ENCODE data around the gene ZDHHC17. TPM values are rescaled to one million over a fixed set of nuclear protein-coding genes. Genes with fewer than 3 reads are reported as not detected.
"Not testable (repeated sequence)": the region's sequence is repeated elsewhere in the genome, so short reads cannot be mapped to it uniquely, and the experiment has no call there.

ZDHHC17 gene
- total RNA-seq, 1 donor from 2014 or later, result 69.2 TPM

GRCh38 chr12:76766161-76766560, 2.2 kb downstream of the ZDHHC17 start:
- H3K4me3 Mint-ChIP-seq (ENCODE audit: low read depth), result peak overlapping the region; percentile 21
- TF ChIP-seq CTCF (IDR thresholded peaks at IDR 0.05; ENCODE audit: unreplicated experiment), result no peak
- peaks cover 17% of the 10 kb centered on the region for H3K4me1 Mint-ChIP-seq (ENCODE audit: low read depth)
- H3K9me3 Mint-ChIP-seq (ENCODE audit: low read depth), result peaks cover 3% of the 10 kb centered on the region
- no peaks in the 10 kb centered on the region for H3K36me3 Mint-ChIP-seq (ENCODE audit: insufficient read depth)
- DNase-seq (ENCODE audit: low spot score, unreplicated experiment), result no peak
- H3K27ac Mint-ChIP-seq, result no peak overlapping the region
- H3K27me3 Mint-ChIP-seq, result no peaks in the 10 kb centered on the region

- Mint-ChIP-seq H3K4me1 (ENCODE audit: low read depth) (peaks cover 13% of the 10 kb centered on the region), H3K27me3 (no peaks in the 10 kb centered on the region), H3K36me3 (ENCODE audit: insufficient read depth) (peaks cover 2% of the 10 kb centered on the region), H3K9me3 (ENCODE audit: low read depth) (no peaks in the 10 kb centered on the region), H3K4me3 (ENCODE audit: low read depth) (no peak overlapping the region), H3K27ac (no peak overlapping the region)
- DNase-seq (ENCODE audit: low spot score, unreplicated experiment), result no peak
- TF ChIP-seq CTCF (IDR thresholded peaks at IDR 0.05; ENCODE audit: unreplicated experiment), result no peak
Measured at GRCh38 chr12:76768576-76768975, 4.7 kb downstream of the ZDHHC17 start.

DNA sequence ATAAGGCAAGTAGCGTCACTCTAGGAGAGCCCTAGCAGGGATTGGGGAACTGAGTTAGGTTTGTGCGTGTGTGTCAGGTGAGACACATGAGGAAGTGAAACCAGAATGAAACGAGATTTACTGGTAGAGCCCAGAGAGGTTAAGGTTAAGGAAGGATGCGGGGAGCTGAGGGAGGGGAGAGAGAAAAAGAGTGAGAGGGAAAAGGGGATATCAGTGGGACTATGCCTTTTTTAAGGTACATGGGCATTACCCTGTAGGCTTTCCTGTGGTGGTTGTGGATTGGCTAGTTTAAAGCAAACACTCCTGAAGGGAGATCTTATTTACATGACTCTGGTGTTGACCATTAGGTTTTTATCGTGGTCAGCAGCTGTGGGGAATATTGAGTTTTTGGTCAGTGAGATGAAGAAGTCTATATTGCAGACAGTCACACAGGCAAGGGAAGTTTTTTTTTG, 13.9 kb downstream of the ZDHHC17 start:
- no peak for DNase-seq (ENCODE audit: low spot score, unreplicated experiment)
- Mint-ChIP-seq H3K4me3 (ENCODE audit: low read depth) (no peak overlapping the region), H3K4me1 (ENCODE audit: low read depth) (peaks cover 9% of the 10 kb centered on the region), H3K27ac (peak overlapping the region; percentile 54), H3K27me3 (no peaks in the 10 kb centered on the region), H3K36me3 (ENCODE audit: insufficient read depth) (peaks cover 7% of the 10 kb centered on the region), H3K9me3 (ENCODE audit: low read depth) (peaks cover 10% of the 10 kb centered on the region)
- TF ChIP-seq CTCF (IDR thresholded peaks at IDR 0.05; ENCODE audit: unreplicated experiment), result no peak

GRCh38 chr12:76778364-76778763, 14.4 kb downstream of the ZDHHC17 start:
- Mint-ChIP-seq H3K4me1 (ENCODE audit: low read depth) (peaks cover 9% of the 10 kb centered on the region), H3K27me3 (no peaks in the 10 kb centered on the region), H3K9me3 (ENCODE audit: low read depth) (peaks cover 10% of the 10 kb centered on the region), H3K36me3 (ENCODE audit: insufficient read depth) (peaks cover 5% of the 10 kb centered on the region), H3K4me3 (ENCODE audit: low read depth) (no peak overlapping the region), H3K27ac (peak overlapping the region; percentile 54)
- no peak for DNase-seq (ENCODE audit: low spot score, unreplicated experiment)
- TF ChIP-seq CTCF (IDR thresholded peaks at IDR 0.05; ENCODE audit: unreplicated experiment), result no peak

GRCh38 chr12:76779310-76779709, 15.4 kb downstream of the ZDHHC17 start:
- Mint-ChIP-seq H3K9me3 (ENCODE audit: low read depth) (peaks cover 10% of the 10 kb centered on the region), H3K27ac (peak overlapping the region; percentile 58)
- not testable (repeated sequence) for H3K4me3 Mint-ChIP-seq (ENCODE audit: low read depth); H3K27me3 Mint-ChIP-seq; DNase-seq (ENCODE audit: low spot score, unreplicated experiment); H3K36me3 Mint-ChIP-seq (ENCODE audit: insufficient read depth); H3K4me1 Mint-ChIP-seq (ENCODE audit: low read depth)

DNA sequence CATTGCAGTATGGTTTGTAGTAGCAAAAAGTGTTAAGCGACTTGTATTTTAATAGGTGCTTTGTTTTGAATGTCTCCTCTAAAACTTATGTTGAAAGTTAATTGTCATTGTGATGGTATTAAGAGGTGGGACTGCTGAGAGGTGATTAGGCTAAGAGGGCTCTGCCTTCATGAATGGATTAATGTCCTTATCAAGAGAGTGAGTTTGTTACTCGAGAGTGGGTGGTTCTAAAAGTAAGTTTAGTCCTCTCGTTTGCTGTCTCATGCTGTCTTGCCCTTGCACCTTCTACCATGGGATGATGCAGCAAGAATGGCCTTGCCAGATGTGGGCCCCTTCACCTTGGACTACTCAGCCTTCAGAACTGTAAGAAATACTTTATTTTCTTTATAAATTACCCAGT, 17.4 kb downstream of the ZDHHC17 start:
- no peak for DNase-seq (ENCODE audit: low spot score, unreplicated experiment)
- H3K4me3 Mint-ChIP-seq (ENCODE audit: low read depth), result no peak overlapping the region
- TF ChIP-seq CTCF (IDR thresholded peaks at IDR 0.05; ENCODE audit: unreplicated experiment), result no peak
- peaks cover 9% of the 10 kb centered on the region for H3K36me3 Mint-ChIP-seq (ENCODE audit: insufficient read depth)
- H3K4me1 Mint-ChIP-seq (ENCODE audit: low read depth), result peaks cover 9% of the 10 kb centered on the region
- peaks cover 10% of the 10 kb centered on the region for H3K9me3 Mint-ChIP-seq (ENCODE audit: low read depth)
- H3K27me3 Mint-ChIP-seq, result no peaks in the 10 kb centered on the region
- H3K27ac Mint-ChIP-seq, result no peak overlapping the region

Measured in progenitor cell of endocrine pancreas (in vitro differentiated cells).